Measurements from ENCODE around the gene TTC7B. TPM values are rescaled to one million over a fixed set of nuclear protein-coding genes. Genes with fewer than 3 reads are reported as not detected.

TTC7B gene
- polyA plus RNA-seq, 1 donor (not counting 4 experiments of a cell fraction or from before 2014, with no cell fraction given) = 21.4 TPM

GRCh38 chr14:90780519-90780918 is 35.7 kb downstream of the TTC7B start:
- no peak for TF ChIP-seq CTCF (optimal IDR thresholded peaks at IDR 0.05 in 1 of 3, IDR thresholded peaks at IDR 0.05 in 1 of 3, conservative IDR thresholded peaks at IDR 0.05 in 1 of 3; ENCODE audit: extremely low read depth in 1 of 3, insufficient read depth in 2 of 3, low read length in 3 of 3)
- no peak for TF ChIP-seq EZH2 (IDR thresholded peaks at IDR 0.05; ENCODE audit: low read length)
- DNase-seq (ENCODE audit: low read depth, low spot score) (no peak), FAIRE-seq (no peak)
- Histone ChIP-seq H3K27me3 (ENCODE audit: control insufficient read depth, extremely low read depth, insufficient read depth, low read length) (no peaks in the 10 kb centered on the region), H3K4me1 (ENCODE audit: control insufficient read depth, extremely low read depth, insufficient read depth, low read length) (no peaks in the 10 kb centered on the region), H3K4me3 (ENCODE audit: control insufficient read depth in 2 of 3, extremely low read depth in 1 of 3, insufficient read depth in 2 of 3, low read depth in 1 of 3, low read length in 3 of 3) (no peak overlapping the region), H3K9me1 (ENCODE audit: control insufficient read depth, extremely low read depth, insufficient read depth, low read length) (no peaks in the 10 kb centered on the region), H3K4me2 (ENCODE audit: control insufficient read depth, extremely low read depth, insufficient read depth, low read depth, low read length) (no peak overlapping the region), H3K79me2 (ENCODE audit: control insufficient read depth, insufficient read depth, low read length) (no peaks in the 10 kb centered on the region), H4K20me1 (ENCODE audit: control insufficient read depth, extremely low read depth, insufficient read depth, low read length) (no peaks in the 10 kb centered on the region), H2AFZ (ENCODE audit: control insufficient read depth, low read length) (no peak overlapping the region), H3K9ac (ENCODE audit: control insufficient read depth, extremely low read depth, insufficient read depth, low read length) (no peak overlapping the region), H3K36me3 (ENCODE audit: control insufficient read depth in 2 of 2, extremely low read depth in 1 of 2, insufficient read depth in 2 of 2, low read length in 2 of 2) (peaks cover 4 to 15% of the 10 kb centered on the region in 2 experiments), H3K27ac (ENCODE audit: control insufficient read depth, insufficient read depth, low read length) (no peak overlapping the region), H3K9me3 (ENCODE audit: control insufficient read depth, low read depth, low read length) (no peaks in the 10 kb centered on the region)
- dilution Hi-C loops (cut with MboI; ENCODE audit: extremely low pct_ligation_motif_present, low sequenced_read_pairs) = no loop called here

GRCh38 chr14:90778571-90779255 is 37.5 kb downstream of the TTC7B start:
- FAIRE-seq (no peak), DNase-seq (ENCODE audit: low read depth, low spot score) (no peak)
- Histone ChIP-seq H3K9ac (ENCODE audit: control insufficient read depth, extremely low read depth, insufficient read depth, low read length) (no peak overlapping the region), H3K9me3 (ENCODE audit: control insufficient read depth, low read depth, low read length) (no peaks in the 10 kb centered on the region), H2AFZ (ENCODE audit: control insufficient read depth, low read length) (no peak overlapping the region), H3K9me1 (ENCODE audit: control insufficient read depth, extremely low read depth, insufficient read depth, low read length) (no peaks in the 10 kb centered on the region), H3K79me2 (ENCODE audit: control insufficient read depth, insufficient read depth, low read length) (no peaks in the 10 kb centered on the region), H3K27me3 (ENCODE audit: control insufficient read depth, extremely low read depth, insufficient read depth, low read length) (no peaks in the 10 kb centered on the region), H3K27ac (ENCODE audit: control insufficient read depth, insufficient read depth, low read length) (no peak overlapping the region), H3K4me2 (ENCODE audit: control insufficient read depth, extremely low read depth, insufficient read depth, low read depth, low read length) (no peak overlapping the region), H4K20me1 (ENCODE audit: control insufficient read depth, extremely low read depth, insufficient read depth, low read length) (no peaks in the 10 kb centered on the region), H3K4me3 (ENCODE audit: control insufficient read depth in 2 of 3, extremely low read depth in 1 of 3, insufficient read depth in 2 of 3, low read depth in 1 of 3, low read length in 3 of 3) (no peak overlapping the region), H3K36me3 (ENCODE audit: control insufficient read depth in 2 of 2, extremely low read depth in 1 of 2, insufficient read depth in 2 of 2, low read length in 2 of 2) (peaks cover 4 to 11% of the 10 kb centered on the region in 2 experiments), H3K4me1 (ENCODE audit: control insufficient read depth, extremely low read depth, insufficient read depth, low read length) (no peaks in the 10 kb centered on the region)
- TF ChIP-seq CTCF (optimal IDR thresholded peaks at IDR 0.05 in 1 of 3, IDR thresholded peaks at IDR 0.05 in 1 of 3, conservative IDR thresholded peaks at IDR 0.05 in 1 of 3; ENCODE audit: extremely low read depth in 1 of 3, insufficient read depth in 2 of 3, low read length in 3 of 3) (no peak), EZH2 (IDR thresholded peaks at IDR 0.05; ENCODE audit: low read length) (no peak)
- dilution Hi-C loops (cut with MboI; ENCODE audit: extremely low pct_ligation_motif_present, low sequenced_read_pairs) = no loop called here

Measured in keratinocyte (primary cell).